Stomach (tissue), 4 donors: ENCODE results near the gene TRPM3.

ENCODE experiments used
- CTCF ChIP-seq, 7 experiments: fragments of 450-650 bp in 4 of 7; fragments of 200-600 bp in 3 of 7; sonication (generic) in 3 of 7; IDR thresholded peaks; one replicate each; pipeline ENCODE4 v1.5.1; 2016 to 2019; ENCODE audit warnings: antibody characterized with exemption in 7 of 7, control low read depth in 2 of 7, mild to moderate bottlenecking in 1 of 7
- POLR2AphosphoS5 ChIP-seq, 3 donors: sonication (generic); formaldehyde crosslinking; IDR thresholded peaks; one replicate each; pipeline ENCODE4 v1.6.1; 2016; ENCODE audit warnings: antibody characterized with exemption in 3 of 3

GRCh38 chr9:70588999-70589398, 532.4 kb downstream of the TRPM3 start:
- no peak for TF ChIP-seq CTCF (IDR thresholded peaks at IDR 0.05)
- no peak for TF ChIP-seq POLR2AphosphoS5 (IDR thresholded peaks at IDR 0.05)
